Measurements from ENCODE around the gene CACNA2D3. TPM values are rescaled to one million over a fixed set of nuclear protein-coding genes. Genes with fewer than 3 reads are reported as not detected.

The CACNA2D3 gene
- total and polyA plus RNA-seq, 2 donors from 2014 or later, result 5.7 to 11.2 TPM

GRCh38 chr3:54259636-54260035 is 137.3 kb downstream of the CACNA2D3 start:
- Histone ChIP-seq H3K9ac (ENCODE audit: low read length in 3 of 3) (no peak overlapping the region), H3K27me3 (ENCODE audit: control insufficient read depth, insufficient read depth, low read length) (no peaks in the 10 kb centered on the region), H3K36me3 (ENCODE audit: control insufficient read depth in 2 of 3, insufficient read depth in 3 of 3, low read length in 3 of 3) (no peaks in the 10 kb centered on the region), H3K4me1 (ENCODE audit: control insufficient read depth in 2 of 3, insufficient read depth in 2 of 3, low read depth in 1 of 3, low read length in 3 of 3) (no peaks in the 10 kb centered on the region), H3K27ac (ENCODE audit: low read depth in 2 of 2, low read length in 2 of 2) (no peak overlapping the region), H3K9me3 (ENCODE audit: control insufficient read depth in 2 of 3, insufficient read depth in 1 of 3, low read length in 3 of 3) (no peaks in the 10 kb centered on the region), H3K4me3 (ENCODE audit: low read length in 3 of 3) (no peak overlapping the region)
- FAIRE-seq (no peak), DNase-seq (peak in 2 of 5 donors; percentile 31 to 61)
- intact Hi-C loops (cut with DNase I), result no loop called here
- TF ChIP-seq CTCF (IDR thresholded peaks at IDR 0.05; ENCODE audit: borderline replicate concordance, extremely low read depth, insufficient read depth), result no peak

- Histone ChIP-seq H3K27ac (ENCODE audit: low read depth in 2 of 2, low read length in 2 of 2) (no peak overlapping the region), H3K27me3 (ENCODE audit: control insufficient read depth, insufficient read depth, low read length) (no peaks in the 10 kb centered on the region), H3K4me1 (ENCODE audit: control insufficient read depth in 2 of 3, insufficient read depth in 2 of 3, low read depth in 1 of 3, low read length in 3 of 3) (no peaks in the 10 kb centered on the region), H3K9ac (ENCODE audit: low read length in 3 of 3) (no peak overlapping the region), H3K36me3 (ENCODE audit: control insufficient read depth in 2 of 3, insufficient read depth in 3 of 3, low read length in 3 of 3) (no peaks in the 10 kb centered on the region), H3K9me3 (ENCODE audit: control insufficient read depth in 2 of 3, insufficient read depth in 1 of 3, low read length in 3 of 3) (no peaks in the 10 kb centered on the region), H3K4me3 (ENCODE audit: low read length in 3 of 3) (no peak overlapping the region)
- FAIRE-seq, result no peak
- intact Hi-C loops (cut with DNase I), result no loop called here
- DNase-seq, result no peak
- no peak for TF ChIP-seq CTCF (IDR thresholded peaks at IDR 0.05; ENCODE audit: borderline replicate concordance, extremely low read depth, insufficient read depth)
These were observed 138.8 kb downstream of the CACNA2D3 start for GRCh38 chr3:54261141-54261540.

GRCh38 chr3:54262541-54262940 is 140.2 kb downstream of the CACNA2D3 start:
- FAIRE-seq (no peak), DNase-seq (no peak)
- no peaks in the 10 kb centered on the region for H3K27me3 ChIP-seq (ENCODE audit: control insufficient read depth, insufficient read depth, low read length)
- no peak overlapping the region for H3K4me3 ChIP-seq (ENCODE audit: low read length in 3 of 3)
- no peaks in the 10 kb centered on the region for H3K36me3 ChIP-seq (ENCODE audit: control insufficient read depth in 2 of 3, insufficient read depth in 3 of 3, low read length in 3 of 3)
- TF ChIP-seq CTCF (IDR thresholded peaks at IDR 0.05; ENCODE audit: borderline replicate concordance, extremely low read depth, insufficient read depth), result no peak
- H3K9me3 ChIP-seq (ENCODE audit: control insufficient read depth in 2 of 3, insufficient read depth in 1 of 3, low read length in 3 of 3), result no peaks in the 10 kb centered on the region
- no peaks in the 10 kb centered on the region for H3K4me1 ChIP-seq (ENCODE audit: control insufficient read depth in 2 of 3, insufficient read depth in 2 of 3, low read depth in 1 of 3, low read length in 3 of 3)
- no peak overlapping the region for H3K9ac ChIP-seq (ENCODE audit: low read length in 3 of 3)
- intact Hi-C loops (cut with DNase I), result no loop called here
- no peak overlapping the region for H3K27ac ChIP-seq (ENCODE audit: low read depth in 2 of 2, low read length in 2 of 2)

GRCh38 chr3:54262946-54263345 is 140.6 kb downstream of the CACNA2D3 start:
- no peaks in the 10 kb centered on the region for H3K4me1 ChIP-seq (ENCODE audit: control insufficient read depth in 2 of 3, insufficient read depth in 2 of 3, low read depth in 1 of 3, low read length in 3 of 3)
- H3K27ac ChIP-seq (ENCODE audit: low read depth in 2 of 2, low read length in 2 of 2), result no peak overlapping the region
- intact Hi-C loops (cut with DNase I), result no loop called here
- H3K27me3 ChIP-seq (ENCODE audit: control insufficient read depth, insufficient read depth, low read length), result no peaks in the 10 kb centered on the region
- no peak overlapping the region for H3K9ac ChIP-seq (ENCODE audit: low read length in 3 of 3)
- DNase-seq (no peak), FAIRE-seq (no peak)
- no peak for TF ChIP-seq CTCF (IDR thresholded peaks at IDR 0.05; ENCODE audit: borderline replicate concordance, extremely low read depth, insufficient read depth)
- H3K9me3 ChIP-seq (ENCODE audit: control insufficient read depth in 2 of 3, insufficient read depth in 1 of 3, low read length in 3 of 3), result no peaks in the 10 kb centered on the region
- H3K4me3 ChIP-seq (ENCODE audit: low read length in 3 of 3), result no peak overlapping the region
- H3K36me3 ChIP-seq (ENCODE audit: control insufficient read depth in 2 of 3, insufficient read depth in 3 of 3, low read length in 3 of 3), result no peaks in the 10 kb centered on the region

All from kidney (tissue), 14 donors.